ENCODE measurements around the gene TYMP. TPM values are rescaled to one million over a fixed set of nuclear protein-coding genes. Genes with fewer than 3 reads are reported as not detected.
"Not testable (repeated sequence)": the region's sequence is repeated elsewhere in the genome, so short reads cannot be mapped to it uniquely, and the experiment has no call there.

Gene TYMP
- total RNA-seq, 2 donors from 2014 or later = 29.8 to 65.3 TPM

DNA sequence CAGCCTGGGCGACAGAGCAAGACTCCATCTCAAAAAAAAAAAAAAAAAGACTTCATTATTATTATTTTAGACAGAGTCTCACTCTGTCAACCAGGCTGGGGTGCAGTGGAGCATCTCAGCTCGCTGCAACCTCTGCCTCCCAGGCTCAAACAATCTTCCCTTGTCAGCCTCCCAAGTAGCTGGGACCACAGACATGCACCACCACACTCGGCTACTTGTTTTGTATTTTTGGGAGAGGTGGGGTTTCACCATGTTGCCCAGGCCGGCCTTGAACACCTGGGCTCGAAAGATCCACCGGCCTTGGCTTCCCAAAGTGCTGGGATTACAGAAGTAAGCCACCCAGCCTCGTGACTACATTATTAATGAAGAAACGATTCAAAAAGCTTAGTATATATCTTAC is 5.3 kb upstream of the TYMP start:
- H3K27me3 ChIP-seq = peaks cover 0 to 17% of the 10 kb centered on the region in 2 donors
- no peak for TF ChIP-seq POLR2A (IDR thresholded peaks at IDR 0.05)
- TF ChIP-seq, protein P1, sequence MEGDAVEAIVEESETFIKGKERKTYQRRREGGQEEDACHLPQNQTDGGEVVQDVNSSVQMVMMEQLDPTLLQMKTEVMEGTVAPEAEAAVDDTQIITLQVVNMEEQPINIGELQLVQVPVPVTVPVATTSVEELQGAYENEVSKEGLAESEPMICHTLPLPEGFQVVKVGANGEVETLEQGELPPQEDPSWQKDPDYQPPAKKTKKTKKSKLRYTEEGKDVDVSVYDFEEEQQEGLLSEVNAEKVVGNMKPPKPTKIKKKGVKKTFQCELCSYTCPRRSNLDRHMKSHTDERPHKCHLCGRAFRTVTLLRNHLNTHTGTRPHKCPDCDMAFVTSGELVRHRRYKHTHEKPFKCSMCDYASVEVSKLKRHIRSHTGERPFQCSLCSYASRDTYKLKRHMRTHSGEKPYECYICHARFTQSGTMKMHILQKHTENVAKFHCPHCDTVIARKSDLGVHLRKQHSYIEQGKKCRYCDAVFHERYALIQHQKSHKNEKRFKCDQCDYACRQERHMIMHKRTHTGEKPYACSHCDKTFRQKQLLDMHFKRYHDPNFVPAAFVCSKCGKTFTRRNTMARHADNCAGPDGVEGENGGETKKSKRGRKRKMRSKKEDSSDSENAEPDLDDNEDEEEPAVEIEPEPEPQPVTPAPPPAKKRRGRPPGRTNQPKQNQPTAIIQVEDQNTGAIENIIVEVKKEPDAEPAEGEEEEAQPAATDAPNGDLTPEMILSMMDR (IDR thresholded peaks at IDR 0.05) = no peak

DNA sequence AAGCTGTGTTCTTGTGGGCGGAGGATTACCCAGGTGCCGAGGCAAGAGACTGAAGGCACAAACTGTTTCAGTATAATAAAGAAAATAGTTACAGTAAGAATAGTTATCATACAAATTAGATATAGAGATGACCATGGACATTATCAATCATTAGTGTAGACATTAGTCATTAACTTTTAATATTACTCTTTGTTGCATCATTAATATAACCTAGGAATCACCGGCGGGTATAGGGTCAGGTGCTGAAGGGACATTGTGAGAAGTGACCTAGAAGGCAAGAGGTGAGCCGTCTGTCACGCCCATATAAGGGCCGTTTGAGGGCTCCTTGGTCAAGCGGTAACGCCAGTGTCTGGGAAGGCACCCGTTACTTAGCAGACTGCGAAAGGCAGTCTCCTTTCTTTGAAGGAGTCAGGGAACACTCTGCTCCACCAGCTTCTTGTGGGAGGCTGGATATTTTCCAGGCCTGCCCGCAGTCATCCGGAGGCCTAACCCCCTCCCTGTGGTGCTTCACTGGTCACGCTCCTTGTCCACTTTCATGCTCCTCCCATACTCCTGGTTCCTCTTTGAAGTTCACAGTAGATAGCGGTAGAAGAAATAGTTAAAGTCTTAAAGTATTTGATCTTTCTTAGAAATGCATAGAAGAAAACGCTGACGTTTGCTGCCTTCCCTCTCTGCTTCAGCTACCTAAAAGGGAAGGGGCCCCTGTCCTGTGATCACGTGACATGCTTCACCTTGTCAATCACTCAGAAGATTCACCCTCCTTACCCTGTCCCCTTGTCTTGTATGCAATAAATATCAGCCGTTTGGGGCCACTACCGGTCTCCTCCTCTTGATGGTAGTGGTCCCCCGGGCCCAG is 4.3 kb upstream of the TYMP start:
- 53 to 55% methylated on average over 21 of the region's 21 CpGs for WGBS, 2 donors
- H3K4me1 ChIP-seq = peaks cover 38% of the 10 kb centered on the region
- peak in 1 of 4 donors; percentile 71 for DNase-seq
- H3K4me3 ChIP-seq; H3K36me3 ChIP-seq (replicated peaks in 1 of 2; ENCODE audit: insufficient read depth in 1 of 2, low read depth in 2 of 2); intact Hi-C loops (cut with DNase I); ATAC-seq; H3K9me3 ChIP-seq: not testable (repeated sequence)
- H3K27ac ChIP-seq = peak overlapping the region in 1 of 4 donors; percentile 85
- peaks cover 0 to 21% of the 10 kb centered on the region in 2 donors for H3K27me3 ChIP-seq
- peak in 2 of 3 donors; percentile 9 to 60 for TF ChIP-seq POLR2A (IDR thresholded peaks at IDR 0.05)

More for the DNA sequence above, 5.3 kb upstream of the TYMP start:
- intact Hi-C loops (cut with DNase I) = no loop called here
- WGBS, 2 donors = 65 to 73% methylated on average over 8 of the region's 8 CpGs
- DNase-seq = no peak
- Histone ChIP-seq H3K4me1 (peaks cover 40% of the 10 kb centered on the region), H3K4me3 (no peak overlapping the region), H3K27ac (peak overlapping the region in 1 of 4 donors; percentile 85), H3K36me3 (replicated peaks in 1 of 2; ENCODE audit: insufficient read depth in 1 of 2, low read depth in 2 of 2) (no peaks in the 10 kb centered on the region), H3K9me3 (no peaks in the 10 kb centered on the region)
- no peak for ATAC-seq

DNA sequence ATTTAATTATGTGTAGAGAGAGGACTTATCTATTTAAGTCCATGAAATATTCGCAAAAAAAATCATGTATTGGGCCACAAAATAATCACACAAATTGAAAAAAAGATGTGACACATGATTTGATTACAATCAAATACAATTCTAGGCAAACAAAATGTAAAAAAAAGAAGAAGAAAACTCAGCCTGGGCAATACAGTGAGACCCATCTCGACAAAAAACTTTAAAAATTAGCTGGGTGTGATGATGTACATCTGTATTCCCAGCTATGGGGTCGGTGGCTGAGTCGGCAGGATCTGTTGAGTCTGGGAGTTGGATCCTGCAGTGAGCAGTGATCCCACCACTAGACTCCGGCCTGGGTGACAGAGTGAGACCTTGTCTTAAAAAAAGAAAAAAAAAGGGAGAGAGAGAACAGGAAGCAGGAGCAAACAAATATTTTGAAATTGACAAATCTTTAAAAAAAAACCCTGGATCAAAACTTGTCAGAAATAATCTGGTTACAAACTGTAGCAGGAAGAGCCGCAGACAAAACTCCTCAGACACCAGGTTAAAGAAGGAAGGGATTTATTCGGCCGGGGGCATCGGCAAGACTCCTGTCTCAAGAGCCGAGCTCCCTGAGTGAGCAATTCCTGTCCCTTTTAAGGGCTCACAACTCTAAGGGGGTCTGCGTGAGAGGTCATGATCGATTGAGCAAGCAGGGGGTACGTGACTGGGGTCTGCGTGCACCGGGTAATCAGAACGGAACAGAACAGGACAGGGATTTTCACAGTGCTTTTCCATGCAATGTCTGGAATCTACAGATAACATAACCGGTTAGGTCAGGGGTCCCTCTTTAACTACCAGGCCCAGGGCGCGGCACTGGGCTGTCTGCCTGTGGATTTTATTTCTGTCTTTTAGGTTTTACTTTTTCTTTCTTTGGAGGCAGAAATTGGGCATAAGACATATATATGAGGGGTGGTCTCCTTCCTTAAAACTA is 3.3 kb upstream of the TYMP start:
- WGBS, 2 donors = 51 to 68% methylated on average over 19 of the region's 19 CpGs
- H3K9me3 ChIP-seq = no peaks in the 10 kb centered on the region
- no peaks in the 10 kb centered on the region for H3K36me3 ChIP-seq (replicated peaks in 1 of 2; ENCODE audit: insufficient read depth in 1 of 2, low read depth in 2 of 2)
- no peak for DNase-seq
- ATAC-seq = no peak
- H3K4me1 ChIP-seq = peaks cover 36% of the 10 kb centered on the region
- intact Hi-C loops (cut with DNase I) = no loop called here
- TF ChIP-seq POLR2A (IDR thresholded peaks at IDR 0.05) = no peak
- TF ChIP-seq, protein P1 (IDR thresholded peaks at IDR 0.05) = no peak
- peaks cover 0 to 21% of the 10 kb centered on the region in 2 donors for H3K27me3 ChIP-seq
- no peak overlapping the region for H3K4me3 ChIP-seq
- peak overlapping the region in 2 of 4 donors; percentile 3 to 85 for H3K27ac ChIP-seq

DNA sequence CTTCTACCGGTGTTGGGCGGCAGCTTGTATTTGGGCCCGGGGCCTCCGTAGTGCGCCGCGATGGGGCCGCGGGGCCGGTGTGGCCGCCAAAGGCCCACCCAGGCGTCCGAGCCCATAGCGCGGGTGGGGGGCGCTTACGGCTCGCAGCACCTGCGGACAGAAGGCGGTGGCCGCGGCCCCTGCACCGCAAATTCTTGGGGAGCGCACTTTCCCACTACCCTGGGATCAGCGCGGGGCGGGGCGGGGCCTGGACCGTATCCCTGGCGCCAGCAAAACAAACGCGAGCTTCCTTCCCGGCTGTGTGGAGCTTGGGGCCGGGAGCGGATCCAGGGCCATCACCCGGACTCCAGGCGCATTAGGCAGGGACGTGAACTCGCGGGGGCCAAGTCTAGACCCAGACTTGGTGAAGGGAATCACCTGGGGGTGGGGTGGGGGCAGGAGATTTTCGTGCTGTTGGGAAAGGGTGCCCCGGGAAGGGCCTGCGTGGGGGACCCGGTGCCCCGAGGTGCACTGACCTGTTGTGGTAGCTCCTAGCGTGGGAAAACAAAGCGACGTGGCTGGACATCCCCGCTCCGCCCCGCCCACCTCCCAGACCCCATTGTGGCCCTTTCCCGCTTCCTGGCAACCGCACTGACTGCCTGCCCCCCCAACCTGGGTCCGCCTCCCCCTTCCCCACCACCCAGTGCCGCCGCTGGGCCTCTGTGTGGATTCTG is 2.3 kb upstream of the TYMP start:
- TF ChIP-seq POLR2A (IDR thresholded peaks at IDR 0.05) = peak in 2 of 3 donors; percentile 39 to 48
- TF ChIP-seq, protein P1 (IDR thresholded peaks at IDR 0.05) = no peak
- 2 to 5% methylated on average over 16 to 53 of the region's 56 CpGs for WGBS, 2 donors
- H3K4me3 ChIP-seq = peak overlapping the region in 1 of 2 donors; percentile 17
- peaks cover 42% of the 10 kb centered on the region for H3K4me1 ChIP-seq
- H3K9me3 ChIP-seq = no peaks in the 10 kb centered on the region
- H3K27me3 ChIP-seq = peaks cover 0 to 21% of the 10 kb centered on the region in 2 donors
- intact Hi-C loops (cut with DNase I) = no loop called here
- ATAC-seq = peak; percentile 65
- H3K36me3 ChIP-seq (replicated peaks in 1 of 2; ENCODE audit: insufficient read depth in 1 of 2, low read depth in 2 of 2) = no peaks in the 10 kb centered on the region
- H3K27ac ChIP-seq = peak overlapping the region; percentile 70 to 90 (median 82)
- DNase-seq = peak; percentile 73 to 83 (median 82)
